ELR (cell line): ENCODE results near the gene SPTBN1.

Experiments
- DNase-seq: peaks from one replicate; pipeline ENCODE4 v3.0.0-alpha.2; 2015; ENCODE audit warnings: low read depth

SPTBN1 gene

DNA sequence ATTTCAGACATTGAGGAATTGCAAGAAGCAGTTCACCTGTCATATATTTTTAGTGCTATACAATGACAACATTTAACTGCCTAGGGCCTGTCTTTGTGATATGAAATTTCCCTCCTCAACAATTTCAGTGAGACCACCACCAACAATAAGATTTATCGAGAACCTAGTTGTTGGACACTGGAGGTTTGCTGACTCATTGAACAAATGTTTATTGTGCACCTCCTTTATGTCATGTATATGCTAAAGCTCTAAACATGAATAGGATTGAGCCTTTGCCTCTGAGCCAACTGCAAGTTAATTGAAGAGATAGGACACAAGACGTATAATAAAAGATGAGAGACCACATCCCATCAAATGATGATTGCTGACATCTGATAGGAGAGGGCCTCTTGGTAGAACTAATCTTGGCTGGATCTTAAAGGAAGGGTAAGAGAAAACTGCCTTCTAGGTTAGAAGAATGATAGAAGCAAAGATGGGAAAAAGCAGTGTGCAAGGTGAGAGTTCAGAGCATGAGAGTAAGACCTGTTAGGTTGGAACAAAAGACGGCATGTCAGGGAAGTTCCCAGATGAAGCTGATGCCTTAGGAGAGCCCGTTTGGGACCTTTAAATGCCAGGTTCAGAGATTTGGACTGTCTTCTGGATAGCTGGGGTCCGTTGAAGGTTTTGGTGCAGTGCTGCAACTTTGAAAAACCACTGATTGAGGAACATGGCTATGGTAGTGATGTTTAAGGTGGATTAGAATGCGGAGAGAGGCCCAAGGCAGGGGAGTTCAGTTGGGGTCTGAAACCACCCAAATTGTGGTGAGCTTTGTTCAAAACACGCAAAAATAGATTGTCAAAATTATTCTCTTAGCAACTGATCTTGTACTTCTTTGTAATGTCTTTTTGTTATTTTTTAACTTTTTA is 134.3 kb downstream of the SPTBN1 start:
- no peak for DNase-seq

DNA sequence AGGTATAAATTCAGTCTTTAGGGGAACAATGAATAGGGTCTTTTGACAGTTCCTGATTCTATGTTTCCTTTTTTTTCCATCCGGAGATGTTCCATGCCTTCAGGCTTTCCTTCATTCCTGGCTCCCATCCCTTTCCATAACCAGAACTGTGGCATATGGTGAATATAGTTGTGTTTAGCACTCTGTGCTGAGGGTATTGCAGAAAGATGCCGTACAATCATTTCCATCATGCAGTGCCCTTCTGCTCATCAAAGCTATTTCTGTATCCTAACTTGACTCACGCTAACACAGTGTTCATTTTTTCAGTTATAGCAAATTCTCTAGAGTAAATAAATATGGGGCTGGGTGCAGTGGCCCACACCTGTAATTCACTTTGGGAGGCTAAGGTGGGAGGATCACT is 135.4 kb downstream of the SPTBN1 start:
- DNase-seq = no peak

DNA sequence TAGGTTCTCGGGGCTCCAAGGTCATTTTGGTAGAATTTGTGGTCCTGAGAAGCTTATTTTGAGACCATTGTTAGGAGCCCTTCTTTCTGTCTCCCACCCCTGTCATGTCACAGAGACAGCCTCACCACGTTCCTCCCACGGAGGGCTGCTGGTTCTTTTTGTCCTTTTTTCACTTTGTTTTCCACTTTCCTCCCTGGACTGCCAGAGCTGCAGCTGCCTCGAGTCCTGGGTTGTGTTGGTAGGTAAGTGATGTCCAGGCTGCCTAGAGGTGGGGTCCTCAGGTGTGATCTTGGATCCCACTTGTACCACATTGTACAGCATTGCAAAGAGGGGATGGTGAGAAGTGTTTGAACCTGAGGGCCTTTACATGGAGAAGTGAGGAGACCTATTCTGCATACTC is 137.1 kb downstream of the SPTBN1 start:
- DNase-seq = no peak

DNA sequence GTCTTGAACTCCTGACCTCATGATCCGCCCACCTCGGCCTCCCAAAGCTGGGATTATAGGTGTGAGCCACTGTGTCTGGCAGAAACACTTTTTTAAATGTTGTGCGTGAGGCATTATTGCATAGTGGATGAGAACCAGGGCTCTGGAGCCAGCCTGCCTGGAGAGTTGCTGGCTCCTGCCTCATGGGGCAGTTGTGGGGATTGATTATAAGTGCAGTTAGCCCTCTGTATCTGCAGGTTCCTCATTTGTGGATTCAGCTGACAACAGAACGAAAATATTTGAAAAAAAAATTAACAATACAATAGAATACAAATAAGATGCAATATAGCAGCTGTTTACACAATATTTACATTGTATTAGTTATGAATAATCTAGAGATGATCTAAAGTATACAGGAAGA is 137.9 kb downstream of the SPTBN1 start:
- DNase-seq = no peak

DNA sequence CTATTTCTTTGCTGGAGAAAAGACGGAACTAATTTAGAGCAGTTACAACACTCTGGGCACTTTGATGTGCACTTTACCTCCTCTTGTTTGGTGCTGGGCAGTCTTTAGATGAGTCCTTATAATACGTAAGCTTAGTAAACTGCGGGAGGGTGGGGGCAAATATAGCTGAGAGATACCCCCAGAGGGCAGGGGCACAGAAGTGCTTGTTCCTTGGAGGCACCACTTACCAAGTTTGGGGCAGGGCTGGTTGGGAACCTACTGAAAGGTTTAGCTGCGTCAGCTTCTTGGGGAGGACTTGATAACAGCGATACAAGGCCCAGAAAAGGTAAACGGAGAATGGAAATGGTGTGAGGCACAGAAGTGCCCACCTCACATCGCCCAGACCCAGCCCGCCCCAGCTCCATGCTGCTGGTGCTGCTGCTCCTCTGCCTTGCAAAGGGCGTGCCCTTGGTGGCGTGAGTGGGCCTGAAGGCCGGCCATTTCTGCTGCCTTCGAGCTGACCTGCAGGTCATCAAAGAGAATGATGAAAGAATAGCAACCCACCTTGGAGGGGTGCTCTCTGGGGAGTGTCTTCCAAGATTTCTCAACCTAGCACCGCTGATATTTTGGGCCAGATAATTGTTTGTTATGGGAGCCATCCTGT is 139.2 kb downstream of the SPTBN1 start:
- no peak for DNase-seq

DNA sequence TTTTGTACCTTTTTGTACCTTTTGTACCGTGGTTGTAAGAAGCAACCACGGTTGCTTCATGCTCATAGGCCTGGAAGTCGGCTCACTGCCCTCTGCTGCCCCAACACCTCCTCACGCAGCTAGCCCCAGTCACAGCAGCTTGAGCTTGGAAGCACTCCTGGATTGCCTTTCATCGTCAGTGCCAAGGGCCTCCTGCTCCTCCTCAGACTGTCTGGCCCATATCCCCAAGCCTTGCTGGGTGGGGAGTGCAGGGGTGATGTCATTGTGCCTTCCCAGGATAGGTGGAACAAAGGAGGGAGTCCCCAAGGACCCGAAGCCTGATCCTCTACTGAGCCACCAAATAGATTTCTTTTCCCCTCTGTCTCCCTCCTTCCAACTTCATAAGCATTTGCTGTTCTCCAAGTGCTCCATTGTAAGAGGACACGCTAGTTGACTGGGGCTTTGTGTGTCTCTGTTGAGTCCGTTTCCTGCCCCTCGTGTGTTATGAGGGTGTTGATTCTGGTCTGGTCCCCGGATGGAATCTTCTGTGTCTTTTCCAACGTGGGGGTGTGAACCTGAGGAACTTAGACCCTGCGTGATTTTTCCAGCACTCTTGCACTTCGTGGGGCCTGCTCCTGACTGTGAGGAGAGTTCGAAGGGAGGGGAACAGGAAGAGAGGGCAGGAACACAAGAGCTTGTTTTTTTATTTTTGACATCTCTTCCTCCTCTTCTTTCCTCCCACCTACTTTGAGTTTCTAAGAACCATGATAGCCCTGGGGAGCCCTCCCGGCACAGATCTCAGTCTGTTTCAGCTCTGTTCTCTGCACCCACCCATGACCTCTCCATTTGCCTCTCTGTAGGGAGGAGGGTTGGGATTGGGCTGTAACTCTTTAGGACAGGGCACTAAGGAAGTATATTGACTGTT is 140.1 kb downstream of the SPTBN1 start:
- DNase-seq = no peak

DNA sequence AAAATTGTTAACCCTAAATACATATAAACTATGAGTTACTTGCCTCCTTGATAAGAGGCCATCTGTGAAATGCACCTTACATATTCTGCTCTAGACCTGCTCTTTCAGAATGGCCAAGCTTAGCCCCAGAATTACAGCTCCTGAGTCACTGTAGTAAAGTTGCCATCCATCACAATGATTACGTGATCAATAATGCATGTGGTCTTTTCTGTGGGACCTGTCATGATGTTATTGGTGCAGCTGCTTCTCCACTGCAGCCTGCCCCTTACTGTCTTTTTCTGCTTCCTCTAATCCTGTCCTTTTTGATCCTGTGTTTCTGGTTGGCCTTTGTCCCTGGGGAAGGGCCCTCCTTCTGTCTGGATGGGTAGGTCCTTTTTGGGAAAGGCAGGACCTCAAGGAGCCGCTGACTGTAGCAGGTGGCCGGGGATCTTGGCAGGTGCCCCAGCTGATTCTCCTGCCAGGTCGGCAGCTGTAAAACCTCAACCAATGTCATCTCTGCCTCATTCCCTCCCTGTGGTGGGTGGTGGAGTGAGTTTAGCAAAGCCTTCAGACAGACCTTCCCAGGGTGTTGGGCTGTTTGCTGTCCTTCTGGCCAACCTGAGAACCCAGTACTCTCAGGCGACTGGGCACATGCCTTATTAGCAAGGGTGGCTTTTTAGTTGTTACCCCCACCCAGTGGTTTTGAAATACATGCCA is 141.2 kb downstream of the SPTBN1 start:
- no peak for DNase-seq

DNA sequence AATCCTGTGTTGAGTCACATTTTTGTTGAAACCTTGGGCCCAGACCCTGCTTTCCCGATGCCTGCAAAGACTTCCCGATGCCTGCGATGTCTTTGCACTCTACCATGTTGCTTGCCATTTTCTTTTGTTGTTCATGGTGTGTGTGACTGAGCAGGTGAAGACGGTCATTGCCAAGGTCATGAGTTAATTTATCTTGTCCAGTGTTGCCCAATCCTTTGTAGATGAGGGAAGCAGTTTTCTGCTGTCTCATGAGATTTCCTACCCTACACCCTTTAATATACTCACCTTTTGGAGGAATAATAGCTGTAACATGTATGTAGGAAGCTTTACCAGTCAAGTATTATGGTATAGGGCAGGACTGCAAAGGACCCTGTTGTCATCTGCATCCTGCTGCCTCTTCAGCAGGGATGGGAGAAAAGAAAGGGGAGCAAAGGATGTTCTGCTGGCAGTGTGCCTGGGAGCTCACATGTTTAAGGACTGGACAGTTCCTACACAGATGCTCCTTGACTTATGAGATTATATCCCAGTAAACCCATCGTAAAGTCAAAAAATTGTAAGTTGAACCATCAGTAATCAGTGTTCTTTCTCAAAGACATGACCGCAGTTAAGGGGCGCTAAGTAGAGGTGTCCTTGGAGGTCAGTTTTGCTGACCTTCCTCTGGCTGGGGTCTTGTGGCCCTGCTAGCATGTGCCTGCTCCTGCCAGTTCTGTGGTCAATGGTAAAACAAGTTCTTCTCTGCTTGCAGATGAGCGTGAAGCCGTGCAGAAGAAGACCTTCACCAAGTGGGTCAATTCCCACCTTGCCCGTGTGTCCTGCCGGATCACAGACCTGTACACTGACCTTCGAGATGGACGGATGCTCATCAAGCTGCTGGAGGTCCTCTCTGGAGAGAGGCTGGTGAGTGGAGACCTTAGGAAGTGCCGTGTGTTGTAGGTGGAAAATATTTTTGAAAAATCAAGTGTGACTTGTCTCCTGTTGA is 142.5 kb downstream of the SPTBN1 start:
- DNase-seq = no peak

DNA sequence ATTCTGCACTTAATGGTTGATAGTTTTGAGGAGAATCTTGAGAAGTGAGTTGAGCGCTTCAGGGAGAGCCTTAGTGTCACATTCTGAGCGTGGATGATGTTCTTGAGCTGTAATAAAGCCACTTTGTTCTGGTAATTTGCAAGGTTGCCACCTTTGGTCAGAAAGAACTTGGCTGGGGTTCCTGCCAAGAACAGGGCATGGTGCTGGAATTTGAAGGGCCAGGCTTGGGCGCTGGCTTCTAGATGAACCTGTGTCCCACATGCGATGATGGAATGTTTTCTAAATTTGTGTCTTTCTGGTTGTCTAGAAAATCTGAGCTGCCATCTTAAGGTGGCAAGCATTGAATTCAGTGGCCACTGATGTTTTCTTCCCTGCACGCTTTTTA is 143.2 kb downstream of the SPTBN1 start:
- no peak for DNase-seq

DNA sequence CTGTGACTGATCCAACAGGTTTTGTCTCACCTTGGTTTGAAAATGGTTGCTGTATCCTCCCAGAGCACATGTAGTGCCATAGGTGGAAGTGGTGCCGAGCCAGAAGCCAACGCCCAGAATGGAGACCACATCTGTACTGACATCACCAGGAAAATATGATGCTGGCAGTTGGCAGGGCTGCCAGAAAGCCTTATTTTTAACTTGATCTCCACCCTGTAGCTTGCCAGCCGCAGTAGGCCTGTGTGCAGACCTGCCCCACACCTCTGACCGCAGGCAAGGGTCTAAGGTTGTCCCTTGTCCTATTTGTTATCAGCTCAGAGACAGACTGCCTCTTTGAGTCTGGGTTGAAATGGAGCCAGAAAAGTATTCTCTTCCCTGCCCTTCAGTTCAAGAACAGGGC is 143.8 kb downstream of the SPTBN1 start:
- no peak for DNase-seq

DNA sequence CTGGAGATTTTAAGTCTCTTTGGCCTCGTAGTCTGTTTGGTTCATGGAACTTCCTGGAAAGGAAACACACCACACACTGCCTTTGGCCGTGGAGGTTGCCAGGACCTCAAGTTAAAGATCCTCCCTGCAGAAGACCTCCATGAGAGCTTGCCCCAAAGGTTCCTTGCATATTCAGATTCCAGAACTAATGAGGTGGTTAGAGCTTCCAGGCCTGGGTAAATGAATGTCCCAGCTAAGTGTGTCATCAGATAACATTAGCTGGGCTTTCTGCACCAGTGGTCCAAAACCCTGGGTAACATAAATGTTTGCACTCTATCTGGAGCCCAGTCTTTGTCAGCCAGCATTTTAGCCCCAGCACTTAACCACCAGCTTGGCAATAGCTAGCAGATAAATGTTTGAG is 145.2 kb downstream of the SPTBN1 start:
- DNase-seq = no peak

DNA sequence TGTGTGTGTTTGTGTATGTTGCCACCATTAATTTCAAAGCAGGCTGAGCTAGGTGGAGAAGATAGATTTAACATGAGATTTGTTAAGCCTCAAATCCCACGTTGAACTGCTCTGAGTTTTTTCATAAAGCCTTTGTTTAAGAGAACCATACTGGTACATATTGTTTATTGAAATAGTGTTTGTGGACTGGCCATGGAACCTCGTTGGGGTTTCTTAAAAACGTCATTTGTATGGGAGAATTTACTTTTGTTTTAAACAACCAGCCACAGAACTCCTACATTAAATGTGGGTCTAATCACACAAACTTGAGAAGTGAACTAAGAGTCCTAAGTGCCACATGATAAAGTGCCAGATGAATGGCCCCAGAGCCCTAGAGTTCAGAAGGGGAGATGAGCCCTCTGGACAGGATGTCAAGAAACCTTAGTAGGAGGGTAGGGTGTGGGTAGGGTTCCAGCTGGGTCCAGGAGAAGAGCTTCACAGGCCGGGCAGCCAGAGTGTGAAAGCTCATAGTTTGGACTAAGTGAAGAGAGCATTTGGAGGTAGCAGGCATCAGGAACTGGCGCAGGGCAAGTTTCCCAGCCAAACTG is 146.7 kb downstream of the SPTBN1 start:
- DNase-seq = no peak

DNA sequence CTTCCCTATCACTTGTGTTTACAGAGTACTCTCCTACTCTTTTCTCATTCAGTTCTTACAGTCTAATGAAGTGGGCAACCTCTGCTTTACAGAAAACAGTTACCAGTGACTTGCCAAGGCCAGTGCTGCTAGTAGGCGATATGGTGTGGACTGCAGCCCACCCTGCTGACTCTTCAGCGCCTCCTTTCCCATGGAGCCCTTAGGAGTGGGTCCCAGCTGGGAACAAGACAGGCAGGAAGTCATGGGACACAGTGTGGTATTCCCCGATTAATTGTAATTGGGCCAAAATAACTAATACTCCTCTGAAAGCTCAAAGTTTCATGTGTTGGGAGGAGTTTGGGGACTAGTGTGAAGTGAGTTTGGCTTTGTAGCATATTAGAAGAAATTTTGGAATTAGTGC is 147.2 kb downstream of the SPTBN1 start:
- DNase-seq = no peak

DNA sequence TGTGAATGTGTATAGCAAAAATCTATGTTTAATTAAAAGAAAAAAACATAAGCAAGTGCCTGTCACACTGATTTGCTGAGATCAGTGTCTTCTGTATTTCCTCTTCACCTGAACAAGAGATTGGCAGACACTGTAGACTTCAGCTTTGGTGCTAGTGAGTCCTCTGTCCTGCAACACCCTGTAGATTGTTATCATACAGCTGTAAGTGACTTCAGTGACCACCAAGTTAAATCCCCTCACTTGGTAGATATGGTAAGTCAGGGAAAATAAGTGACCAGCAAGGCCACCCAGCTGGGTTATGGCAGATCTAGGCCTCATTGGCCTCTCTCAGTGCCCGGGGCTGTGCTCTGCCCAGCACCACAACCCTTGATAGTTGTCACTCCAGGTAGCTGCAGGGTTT is 147.7 kb downstream of the SPTBN1 start:
- no peak for DNase-seq

DNA sequence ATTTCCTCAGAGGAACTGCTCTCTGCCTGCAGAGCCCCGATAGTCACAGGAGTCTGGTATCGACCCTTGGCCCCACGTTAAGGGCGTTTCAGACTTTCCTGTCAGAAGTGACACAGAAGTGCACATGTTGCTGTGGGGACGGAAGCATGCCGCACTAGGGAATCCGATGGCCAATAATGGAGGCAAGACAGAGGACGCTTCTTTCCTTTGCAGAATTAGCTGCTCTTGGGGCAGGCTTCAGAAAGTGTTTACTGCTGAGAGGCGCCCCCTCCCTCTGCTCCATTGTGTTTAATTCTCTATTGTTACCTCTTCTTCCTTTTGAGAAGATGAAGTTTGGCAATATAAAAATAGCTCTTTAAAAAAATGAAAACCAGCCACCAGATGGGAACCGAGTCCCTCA is 148.7 kb downstream of the SPTBN1 start:
- DNase-seq = no peak

DNA sequence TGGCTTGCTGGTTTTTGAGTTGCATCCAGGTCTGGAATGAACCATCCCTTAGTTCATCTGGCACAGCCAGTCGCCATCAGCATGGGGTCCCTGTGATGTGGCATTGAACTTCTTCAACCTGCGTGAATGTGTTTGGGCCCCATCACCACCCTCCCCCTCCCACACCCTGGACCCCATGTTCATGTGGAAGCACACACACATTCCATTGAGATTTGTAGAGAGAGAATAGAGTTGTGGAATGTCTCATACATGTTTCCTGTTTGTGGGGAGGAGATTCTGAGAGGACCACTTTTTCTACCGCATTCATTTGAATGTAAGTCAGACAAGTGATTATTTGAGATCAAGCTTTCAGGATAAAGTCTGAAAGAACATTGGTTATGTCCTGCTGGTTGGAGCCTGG is 149.7 kb downstream of the SPTBN1 start:
- DNase-seq = peak; percentile 51

DNA sequence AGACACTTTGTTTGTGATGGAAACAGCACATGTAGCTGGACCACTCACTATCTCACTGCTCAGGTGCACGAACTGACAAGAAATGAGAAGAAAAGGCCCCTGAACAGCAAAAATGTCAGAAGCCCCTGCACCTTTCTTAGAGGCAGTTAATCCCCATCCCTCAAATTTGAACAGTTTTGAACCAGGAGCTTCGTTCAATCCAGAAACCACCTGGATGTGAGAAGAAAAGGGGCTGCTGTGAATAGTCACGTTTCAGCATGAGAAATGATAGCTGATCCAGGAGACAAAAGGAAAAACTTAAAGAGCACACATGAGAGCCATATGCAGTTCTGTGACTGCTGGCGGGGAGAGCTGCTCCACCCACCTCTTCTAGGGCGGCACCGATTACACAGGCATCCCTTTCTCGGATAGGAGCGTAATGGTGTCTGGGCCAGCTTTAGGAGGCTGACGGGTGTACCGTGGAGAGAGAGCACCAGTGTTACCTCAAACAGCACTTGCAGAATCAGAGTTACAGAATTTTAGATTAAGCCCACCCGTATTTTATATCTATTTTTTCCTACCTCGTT is 150.3 kb downstream of the SPTBN1 start:
- DNase-seq = no peak

DNA sequence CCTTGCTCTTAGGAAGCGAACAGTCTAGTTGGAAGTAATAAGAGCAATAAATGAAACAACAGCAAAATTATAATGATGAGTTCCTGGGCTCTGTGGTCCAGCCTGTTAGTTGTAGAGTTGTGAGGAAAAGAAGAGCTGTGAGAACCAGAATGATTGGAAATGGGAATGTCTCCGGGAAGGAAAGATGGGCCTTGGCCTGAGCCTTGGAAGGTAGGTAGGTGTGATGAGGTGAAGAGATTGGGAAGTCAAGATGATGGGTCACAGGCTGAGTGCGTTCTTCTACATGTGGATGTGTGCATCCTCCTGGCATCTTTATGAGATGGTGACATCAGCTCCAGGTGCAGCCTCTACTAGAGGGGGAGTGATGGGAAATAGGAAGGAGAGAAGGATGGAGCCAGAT is 152.1 kb downstream of the SPTBN1 start:
- no peak for DNase-seq

DNA sequence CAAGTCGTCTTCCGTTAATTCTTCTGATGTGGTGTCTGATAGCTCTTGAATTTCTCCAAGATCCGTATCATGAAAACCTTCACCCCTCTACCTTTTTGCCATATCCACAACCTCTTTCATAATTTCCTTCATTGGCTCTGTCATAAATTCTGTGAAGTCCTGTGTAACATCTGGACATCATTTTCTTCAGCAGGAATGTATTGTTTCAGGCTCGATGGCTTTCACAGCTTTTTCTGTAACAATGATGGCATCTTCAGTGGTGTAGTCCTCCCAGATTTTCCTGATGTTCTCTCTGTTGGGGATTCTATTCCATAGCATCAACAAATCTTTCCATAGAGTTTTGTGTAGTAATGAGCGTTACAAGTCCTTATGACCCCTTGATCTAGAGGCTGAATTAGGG is 153.1 kb downstream of the SPTBN1 start:
- no peak for DNase-seq

DNA sequence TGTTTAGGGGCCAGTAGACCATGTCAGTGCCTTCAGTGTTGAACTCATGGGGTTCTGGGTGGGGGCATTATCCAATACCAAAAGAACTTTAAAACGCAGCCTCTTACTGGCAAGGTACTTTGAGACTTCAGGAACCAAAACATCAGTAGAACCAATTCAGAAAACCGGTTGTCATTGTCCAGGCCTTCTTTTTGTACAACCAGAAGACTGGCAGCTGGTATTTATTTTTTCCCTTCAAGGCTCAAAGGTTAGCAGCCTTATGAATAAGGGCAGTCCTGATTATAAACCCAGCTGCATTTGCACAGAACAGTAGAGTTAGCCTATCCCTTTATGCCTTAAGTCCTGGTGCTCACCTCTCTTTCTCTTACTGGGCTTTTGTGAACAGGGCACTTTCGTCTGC is 153.5 kb downstream of the SPTBN1 start:
- DNase-seq = no peak
